HG03342 (cell line): ENCODE results near the gene RAD51B.

Experiments
- ATAC-seq: cut with Tn5 transposase; IDR thresholded peaks from one replicate; pipeline ENCODE4 v1.9.1; 2021; ENCODE audit warnings: mild to moderate bottlenecking, moderate library complexity; ENCODE audit not compliant: unreplicated experiment

RAD51B gene

DNA sequence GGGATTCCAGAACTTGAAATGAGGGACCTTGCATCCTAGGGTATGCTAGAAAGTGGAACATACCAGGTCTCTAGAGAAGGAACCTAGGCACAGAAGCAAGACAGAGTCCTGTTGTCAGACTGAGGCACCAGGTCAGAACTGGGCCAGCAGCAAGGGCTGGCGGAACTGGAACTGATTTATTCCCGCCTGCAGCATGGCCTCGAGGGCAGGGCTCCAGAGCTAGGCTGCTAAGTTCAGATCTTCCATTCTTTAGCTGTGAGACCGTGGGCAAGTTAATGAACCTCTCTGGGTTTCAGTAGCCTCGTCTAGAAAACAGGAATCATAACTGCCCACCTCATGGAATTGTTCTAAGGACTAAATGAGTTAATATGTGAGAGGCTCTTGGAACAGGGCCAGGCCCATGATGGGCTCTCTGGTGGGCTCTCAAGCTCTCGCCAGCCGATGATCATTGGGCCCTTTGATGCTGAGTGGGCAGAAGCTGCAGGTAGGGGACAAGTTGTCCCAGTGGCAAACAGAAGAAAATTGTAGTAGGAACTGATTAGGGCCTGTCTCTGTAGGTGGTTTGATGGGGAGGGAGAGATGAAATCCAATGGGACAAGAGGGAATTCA, 773.5 kb downstream of the RAD51B start:
- no peak for ATAC-seq

DNA sequence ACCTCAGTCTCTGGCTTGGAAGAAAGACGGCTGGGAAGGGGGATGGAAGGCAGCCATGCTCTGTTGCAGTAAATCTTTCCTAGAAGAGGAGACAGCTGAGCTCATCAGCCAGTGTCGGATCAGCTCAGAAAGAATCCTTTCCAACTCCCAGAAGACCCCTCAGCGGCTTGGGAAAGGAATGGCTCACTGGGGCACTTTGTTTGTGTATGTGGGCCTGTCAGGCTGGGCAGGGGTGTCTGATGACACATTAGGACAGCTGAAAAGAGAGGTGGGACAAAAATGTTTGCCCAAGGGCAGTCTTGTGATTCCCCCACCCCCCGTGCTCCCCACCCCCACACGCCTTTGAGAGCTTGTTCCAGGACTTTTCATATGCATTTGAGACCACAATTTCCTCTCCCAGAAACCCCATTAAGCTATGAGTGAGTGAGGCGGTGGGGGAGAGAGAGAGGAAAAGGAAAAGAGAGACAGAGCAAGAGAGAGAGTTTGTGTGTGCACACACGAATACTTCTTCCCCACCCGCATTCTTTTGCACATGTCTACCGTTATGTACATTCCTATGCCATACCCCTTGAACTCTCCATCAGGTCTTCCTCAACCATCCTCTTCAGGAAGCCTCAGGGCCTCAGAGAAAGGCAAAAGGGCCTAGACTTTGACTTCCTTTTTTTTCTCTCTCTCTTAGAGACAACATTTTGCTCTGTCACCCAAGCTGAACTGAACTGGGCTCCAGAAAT, 774.4 kb downstream of the RAD51B start:
- ATAC-seq = no peak

DNA sequence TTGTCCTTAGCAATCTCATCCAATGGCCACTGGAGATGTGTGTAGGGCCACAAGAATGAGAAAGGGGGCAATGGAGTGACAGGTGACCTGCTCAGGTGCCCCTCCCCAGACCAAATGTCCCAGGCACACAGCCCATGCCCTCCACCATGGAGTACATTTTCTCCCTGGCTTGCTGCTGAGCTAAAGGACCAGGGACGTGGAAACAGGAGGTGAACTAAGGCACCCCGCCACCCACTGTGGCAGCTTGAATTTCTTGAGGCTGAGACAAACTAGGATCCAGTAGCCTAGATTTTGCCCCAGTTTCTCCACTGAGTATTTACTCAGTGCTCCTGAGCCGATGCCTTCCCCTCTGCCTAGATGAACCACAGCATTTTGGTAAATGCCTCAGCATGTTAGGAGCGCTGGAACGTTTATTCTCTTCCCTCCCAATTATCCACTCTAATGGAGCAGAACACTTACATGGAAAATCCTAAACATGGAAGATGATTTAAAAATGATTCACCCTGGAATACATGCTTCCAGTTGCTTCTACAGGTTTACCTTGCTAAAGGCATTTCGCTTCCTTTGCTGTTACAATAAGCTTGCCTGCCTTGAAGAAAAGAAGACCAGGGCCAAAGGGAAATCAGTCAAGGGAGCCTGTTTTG, 775.3 kb downstream of the RAD51B start:
- ATAC-seq = no peak

DNA sequence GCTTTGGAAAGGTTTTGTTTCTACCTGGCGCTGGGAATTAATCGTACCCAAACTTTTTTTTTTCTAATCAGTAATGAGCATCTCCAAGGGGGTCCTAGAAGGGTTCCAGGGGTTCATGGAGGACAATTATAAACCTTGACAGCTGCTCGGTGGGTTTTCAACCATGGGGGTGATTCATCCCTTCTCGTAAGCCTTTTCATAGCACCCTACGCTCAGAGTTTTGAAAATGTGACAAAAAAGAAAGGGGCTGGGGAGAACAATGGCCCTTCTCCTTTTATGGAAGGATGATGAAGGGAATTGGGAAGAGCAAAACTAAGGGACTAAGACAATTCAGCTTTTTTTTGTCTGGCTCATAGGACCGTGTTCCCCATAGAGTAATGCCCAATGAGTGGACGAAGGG, 776.6 kb downstream of the RAD51B start:
- no peak for ATAC-seq

DNA sequence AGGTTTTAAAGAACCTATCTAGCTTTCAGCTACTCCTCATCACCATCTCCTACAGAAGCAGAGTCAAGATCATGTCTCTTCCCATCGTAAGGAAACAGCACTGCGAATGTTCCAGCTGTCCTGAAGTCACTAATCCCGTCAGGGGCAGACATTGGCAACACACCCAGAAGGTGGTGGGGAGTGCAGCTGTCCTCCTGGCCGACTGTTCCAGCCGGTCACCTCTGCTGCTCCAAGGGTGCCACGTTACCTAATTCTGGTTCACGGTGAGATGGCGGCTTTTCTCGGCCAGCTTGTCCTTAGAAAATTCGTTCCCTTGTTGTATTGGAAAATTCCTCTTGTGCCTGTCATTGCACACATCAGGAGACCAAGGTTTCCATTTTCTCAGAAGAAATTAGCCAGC, 777.1 kb downstream of the RAD51B start:
- no peak for ATAC-seq

DNA sequence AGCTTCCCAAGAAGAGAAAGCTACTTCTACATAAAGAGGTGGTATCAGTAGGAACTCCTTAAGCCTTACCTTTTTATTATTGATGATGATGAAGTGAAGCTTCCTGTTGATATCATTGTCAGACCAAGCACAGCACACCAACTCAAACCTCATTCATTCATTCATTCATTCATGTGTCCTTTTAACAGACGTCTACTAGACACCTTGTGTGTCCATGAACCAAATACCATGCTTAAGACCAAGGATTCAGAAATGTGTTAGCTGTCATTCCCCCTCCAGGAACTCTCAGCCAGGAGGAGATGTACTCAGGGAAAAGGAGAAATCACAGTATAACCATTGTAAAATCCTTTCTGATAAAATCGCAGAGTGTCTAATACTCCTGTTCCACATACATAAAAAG, 778.5 kb downstream of the RAD51B start:
- no peak for ATAC-seq

DNA sequence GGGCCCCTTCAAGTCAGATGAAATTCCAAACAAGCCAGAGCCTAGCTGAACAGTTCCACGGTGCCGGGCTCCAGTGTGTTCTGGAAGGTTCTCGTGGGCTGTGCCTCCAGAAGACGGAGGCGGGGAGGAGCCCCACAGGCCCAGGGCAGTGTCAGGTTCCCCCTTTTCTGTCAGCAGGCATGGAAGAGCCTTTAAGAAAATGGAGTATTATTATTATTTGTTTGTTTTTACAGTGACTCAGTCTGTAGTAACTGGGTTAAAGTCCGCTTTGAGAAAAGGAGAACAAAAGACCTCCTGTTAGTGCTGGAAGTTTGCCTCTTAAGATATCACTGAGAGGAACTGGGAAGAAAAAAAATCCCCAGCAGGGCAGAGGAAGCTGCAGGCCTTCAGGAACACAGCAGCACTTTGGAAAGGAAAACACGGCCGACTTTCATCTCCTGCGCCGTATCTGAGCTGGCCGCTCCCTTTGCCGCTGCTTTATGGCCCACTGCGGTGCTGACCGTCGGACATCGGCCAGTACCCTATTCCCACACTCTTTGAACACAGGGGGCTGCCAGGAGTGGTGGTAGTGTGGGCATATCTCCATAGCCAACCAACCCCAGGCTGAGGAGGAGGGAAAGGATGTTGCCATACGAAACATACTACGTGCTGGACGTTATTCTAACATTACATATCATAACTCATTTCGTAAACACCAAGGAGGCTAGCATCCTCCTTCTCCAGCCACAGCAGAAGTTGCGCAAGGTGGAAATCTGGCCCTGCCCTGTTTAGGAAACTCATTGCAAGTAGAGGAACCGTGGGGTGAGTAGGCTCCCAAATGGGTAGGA, 779.3 kb downstream of the RAD51B start:
- ATAC-seq = no peak

DNA sequence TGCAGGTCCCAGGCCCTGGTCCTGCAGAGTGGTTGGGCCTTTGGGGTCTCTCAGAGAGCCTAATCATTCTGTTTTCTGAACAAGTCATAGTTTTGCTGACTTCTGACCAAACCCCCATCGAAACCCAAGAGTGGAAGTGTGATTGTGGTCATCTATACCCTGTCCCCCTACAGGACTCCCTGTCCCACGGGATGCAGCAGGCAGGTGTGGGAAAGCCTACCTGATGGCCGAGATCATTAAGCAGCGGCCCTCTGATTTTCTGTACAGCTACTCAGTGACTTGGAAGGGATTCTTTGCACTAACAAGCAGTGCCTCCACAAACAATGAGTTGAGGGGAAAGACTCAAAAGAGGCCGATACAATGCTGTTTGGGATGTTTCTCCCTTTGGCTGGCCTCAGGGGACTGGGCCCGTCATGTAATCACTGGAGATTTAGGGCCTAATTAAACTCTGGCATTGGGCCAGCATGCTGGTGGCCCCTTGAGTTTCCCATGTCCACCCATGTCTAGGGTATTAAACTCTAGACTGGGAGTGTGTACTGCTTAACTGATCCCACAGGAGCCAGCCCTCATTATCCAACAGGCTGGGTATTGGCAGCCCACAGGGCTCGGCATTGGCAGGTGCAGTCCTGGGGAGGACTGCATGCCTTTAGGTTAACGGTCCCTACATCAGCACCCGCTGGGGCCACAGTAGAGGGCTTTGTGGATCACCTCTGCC, 780.5 kb downstream of the RAD51B start:
- ATAC-seq = no peak

DNA sequence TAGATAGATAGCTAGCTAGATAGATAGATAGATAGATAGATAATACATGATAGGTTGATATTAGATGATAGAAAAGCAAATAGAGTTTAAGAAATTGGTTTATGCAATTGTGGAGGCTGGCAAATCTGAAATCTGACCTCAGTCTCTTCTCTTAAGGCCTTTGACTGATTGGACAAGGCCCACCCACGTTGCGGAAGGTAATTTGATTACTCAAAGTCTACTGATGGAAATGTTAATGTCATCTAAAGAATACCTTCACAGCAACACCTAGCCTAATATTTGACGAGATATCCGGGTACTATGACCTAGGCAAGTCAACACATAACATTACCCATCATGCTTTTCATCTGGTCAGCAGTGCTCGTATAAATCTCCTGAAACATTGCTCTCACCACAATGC, 782.9 kb downstream of the RAD51B start:
- no peak for ATAC-seq

DNA sequence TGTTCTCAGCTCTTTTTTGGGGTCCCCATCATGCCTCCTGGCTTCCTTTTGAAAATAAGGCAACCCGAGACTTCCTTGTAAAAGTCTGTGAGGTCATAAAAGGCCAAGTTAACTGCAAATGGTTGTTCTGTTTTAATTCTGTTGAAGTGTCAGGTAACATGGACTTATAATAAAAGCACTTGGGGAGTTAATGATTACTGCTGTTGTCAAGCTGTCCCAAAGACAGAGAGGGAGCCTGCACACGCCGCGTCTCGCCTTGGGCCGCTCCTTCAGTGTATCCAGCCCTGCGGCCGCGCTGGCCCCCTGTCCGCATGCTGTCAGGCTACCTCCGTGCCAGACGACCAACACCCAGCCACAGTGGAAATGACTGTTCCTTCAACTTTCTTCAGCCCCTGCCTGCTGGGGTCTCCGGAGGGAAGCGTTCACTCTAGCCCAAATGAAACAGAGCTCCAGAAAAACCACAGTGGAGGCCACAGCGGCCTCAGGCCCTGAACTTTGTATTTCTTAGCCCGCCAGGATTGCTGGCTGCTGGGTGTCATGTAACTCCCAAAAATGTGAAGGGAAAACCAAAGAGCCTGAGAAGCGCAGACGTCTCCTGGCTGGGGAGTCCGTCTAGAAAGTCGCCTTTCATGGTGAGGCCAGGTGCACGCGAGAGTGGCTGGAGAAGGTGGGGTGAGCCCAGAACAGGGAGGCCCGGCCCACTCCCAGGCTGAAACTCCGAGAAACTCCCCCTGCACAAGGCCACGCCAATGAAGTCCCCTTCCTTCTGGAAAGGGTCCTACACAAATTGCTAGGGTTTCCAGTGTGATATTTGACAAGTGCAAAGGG, 784.2 kb downstream of the RAD51B start:
- ATAC-seq = no peak

DNA sequence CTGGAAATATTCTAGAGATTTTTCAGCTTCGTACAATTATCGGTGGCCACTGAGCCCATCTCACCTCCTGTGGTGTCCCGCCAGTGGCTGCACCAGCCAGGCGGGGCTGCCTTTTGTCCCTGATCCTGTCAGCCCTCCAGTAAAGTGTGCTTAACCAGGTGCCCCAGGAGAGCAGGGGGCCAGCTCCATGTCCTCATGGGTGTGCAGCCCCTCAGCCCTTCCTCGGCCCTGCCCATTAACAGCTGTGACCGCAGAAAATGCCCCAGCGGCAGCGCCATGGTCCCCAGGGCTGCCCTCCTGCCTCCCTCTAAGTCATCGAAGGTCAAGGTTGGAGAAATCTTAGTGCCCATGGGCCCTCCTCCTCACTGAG, 784.8 kb downstream of the RAD51B start:
- ATAC-seq = no peak

DNA sequence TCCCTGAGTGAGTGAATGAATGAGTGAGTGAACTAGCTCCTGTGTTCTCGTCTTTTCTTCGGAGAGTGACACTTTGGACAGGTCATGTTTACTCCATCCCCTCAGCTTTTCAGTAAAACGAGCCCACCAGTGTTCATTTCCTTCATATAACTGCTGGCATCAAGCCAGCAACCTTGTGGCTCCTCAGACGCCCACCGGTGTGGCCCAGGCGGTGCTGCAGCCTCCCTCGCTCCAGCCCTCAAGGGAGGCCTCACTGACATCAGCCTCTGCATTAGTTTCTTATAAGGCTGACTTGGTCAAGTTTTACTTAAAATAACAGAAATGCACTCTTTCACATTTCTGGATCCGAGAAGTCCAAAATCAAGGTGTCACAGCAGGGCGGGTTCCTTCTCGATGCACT, 785.2 kb downstream of the RAD51B start:
- ATAC-seq = no peak

DNA sequence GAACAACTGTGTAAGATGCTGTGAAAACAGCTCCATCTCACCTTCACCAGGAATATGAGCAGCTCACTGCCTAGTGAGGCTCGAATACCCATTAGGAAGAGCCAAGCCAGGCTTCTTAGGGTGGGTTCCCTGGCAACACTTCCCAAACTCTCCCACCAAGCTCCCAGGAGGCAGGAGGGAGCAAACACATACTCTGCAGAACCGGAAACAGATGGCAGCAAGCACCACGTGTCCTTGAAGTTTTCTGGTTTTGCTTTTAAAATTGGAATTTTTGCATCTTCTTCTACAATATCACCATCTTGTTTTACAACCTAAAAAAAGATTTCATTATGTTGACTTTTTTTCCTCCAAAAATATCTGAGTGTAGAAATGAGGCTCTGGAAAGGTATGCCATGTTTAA, 786.6 kb downstream of the RAD51B start:
- ATAC-seq = no peak

DNA sequence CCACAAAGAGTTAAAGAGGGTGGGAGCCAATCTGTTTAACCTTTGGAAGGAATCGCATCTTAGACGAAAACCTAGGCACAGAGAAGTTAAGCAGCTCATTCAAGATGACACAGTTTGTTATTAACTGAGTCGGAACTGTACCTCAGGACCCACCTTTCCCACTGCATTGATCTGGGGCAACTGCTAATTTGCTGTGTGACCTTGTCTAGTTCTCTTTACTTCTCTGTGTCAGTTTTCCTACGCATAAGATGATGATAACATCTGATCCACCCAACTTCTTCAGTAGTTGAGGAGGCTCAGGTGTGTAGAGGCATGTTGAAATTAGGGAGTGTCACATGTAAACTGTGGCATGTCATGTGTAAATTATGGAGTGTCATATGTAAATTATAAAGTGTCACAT, 787.1 kb downstream of the RAD51B start:
- ATAC-seq = no peak

DNA sequence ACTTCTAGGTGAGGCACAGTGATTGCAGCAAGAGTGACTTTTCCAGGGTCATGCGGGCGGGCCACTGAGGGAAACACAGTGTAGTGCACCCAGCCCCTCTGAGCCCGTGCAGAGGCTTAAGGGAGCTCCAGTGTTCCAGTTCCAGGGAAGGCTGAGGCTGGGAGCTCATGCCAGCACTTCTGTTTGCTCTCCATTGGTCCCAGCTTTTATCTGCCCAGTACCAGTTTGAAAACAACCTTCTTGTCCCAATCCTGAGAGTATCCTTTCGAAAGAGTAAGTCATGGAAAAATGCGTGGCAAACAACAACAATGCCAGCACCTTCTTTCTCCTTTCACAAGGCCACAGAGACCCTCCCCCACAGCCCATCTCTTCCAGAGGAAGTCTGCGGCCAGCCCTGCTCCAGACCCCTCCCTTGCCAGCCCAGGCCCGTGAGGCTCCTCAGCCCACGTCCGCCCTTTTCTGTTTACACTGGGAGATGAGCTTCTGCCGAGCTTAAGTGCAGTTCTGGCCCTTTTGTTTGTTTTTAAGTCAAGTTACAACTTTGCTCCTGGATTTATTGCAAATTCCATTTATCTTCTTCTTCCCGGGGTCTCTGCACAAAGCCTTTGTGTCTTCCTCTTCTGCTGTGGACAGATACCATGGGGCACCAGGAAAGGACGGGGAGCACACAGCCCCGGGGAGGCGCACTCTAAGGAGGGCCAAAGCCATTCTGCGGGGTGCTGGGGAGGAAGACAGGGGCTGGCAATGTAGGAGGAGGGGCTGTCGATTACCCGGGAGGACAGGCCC, 787.7 kb downstream of the RAD51B start:
- no peak for ATAC-seq

DNA sequence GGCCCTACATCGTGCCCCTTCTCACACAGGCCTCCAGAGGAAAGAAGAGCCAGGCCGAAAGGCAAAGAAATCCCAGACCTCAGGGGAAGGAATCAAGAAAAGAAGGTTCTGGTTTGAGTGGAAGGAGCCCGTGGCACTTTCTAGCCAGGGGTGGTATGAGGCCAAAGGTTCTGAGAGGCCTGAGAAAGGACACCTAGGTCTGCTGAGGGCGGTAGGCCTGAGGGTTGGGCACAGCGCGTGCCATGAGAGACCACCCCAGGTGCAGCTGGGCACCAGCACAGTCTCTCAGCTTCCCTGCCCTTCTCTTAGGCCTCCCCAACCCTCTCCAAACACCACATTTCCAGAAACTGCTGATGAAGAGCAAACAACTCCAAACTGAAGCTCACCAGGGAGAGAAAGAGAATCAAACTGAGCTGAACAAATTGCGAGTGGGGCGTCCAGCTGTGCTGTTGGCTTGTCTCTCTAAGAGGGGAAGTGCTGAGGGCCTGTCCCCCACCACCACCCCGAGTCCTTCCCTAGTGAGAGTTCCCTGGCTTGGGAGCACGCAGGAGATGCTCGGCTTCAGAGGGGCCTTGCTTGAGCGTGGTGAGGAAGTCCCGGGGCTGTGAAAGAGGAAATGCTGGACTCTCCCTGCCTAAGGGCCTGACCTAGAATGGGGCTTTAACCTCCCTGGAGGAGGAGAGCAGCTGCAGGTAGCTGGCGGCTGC, 788.4 kb downstream of the RAD51B start:
- no peak for ATAC-seq

DNA sequence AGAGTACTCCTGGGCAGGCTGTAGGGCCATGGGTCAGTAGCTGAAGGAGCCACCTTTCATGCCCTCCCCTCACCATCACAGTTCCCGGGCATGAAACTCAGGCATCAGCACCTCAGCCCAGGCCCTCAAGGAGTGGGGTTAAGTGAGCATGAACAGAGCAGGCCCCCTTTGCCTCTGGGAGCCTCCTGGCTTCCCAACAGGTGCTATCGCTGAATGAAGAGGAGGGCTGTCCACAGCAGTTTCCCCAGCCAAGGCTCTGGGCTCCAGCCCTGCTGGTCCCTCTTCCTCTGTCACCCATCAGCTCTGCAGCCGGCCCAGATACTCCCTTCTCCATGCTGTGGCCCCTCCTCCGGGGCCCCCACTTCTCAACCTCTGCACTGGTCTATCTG, 789.0 kb downstream of the RAD51B start:
- no peak for ATAC-seq

DNA sequence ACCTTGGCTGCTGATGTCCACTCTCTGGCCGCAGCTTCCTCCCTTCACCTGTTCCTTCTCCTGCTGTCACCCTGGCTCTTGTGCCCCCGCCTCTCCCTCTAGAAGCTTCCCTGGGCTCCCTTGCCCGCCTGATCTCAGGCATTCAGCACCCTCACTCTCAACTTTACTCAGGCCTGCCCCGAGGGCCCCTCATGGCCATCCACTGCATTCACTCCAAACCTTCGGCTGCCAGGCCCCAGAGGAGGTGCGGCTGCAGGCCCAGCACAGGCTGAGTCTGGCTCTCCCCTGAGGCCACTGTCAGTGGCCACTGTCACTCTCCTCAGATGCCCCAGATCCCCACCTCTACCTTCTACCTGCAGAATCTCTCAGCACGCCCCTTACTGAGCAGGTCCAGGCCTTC, 789.4 kb downstream of the RAD51B start:
- ATAC-seq = no peak
